ENCODE data around the gene ACTR8. TPM values are rescaled to one million over a fixed set of nuclear protein-coding genes. Genes with fewer than 3 reads are reported as not detected.

Gene ACTR8
- total and polyA plus RNA-seq, 2 of the 13 experiments (the other 11 are each of a cell fraction or from before 2014, with no cell fraction given), result 15.5 to 29.0 TPM

GRCh38 chr3:53881691-53882593 lies at the start of gene ACTR8 (continued):
- TF ChIP-seq, protein P1, sequence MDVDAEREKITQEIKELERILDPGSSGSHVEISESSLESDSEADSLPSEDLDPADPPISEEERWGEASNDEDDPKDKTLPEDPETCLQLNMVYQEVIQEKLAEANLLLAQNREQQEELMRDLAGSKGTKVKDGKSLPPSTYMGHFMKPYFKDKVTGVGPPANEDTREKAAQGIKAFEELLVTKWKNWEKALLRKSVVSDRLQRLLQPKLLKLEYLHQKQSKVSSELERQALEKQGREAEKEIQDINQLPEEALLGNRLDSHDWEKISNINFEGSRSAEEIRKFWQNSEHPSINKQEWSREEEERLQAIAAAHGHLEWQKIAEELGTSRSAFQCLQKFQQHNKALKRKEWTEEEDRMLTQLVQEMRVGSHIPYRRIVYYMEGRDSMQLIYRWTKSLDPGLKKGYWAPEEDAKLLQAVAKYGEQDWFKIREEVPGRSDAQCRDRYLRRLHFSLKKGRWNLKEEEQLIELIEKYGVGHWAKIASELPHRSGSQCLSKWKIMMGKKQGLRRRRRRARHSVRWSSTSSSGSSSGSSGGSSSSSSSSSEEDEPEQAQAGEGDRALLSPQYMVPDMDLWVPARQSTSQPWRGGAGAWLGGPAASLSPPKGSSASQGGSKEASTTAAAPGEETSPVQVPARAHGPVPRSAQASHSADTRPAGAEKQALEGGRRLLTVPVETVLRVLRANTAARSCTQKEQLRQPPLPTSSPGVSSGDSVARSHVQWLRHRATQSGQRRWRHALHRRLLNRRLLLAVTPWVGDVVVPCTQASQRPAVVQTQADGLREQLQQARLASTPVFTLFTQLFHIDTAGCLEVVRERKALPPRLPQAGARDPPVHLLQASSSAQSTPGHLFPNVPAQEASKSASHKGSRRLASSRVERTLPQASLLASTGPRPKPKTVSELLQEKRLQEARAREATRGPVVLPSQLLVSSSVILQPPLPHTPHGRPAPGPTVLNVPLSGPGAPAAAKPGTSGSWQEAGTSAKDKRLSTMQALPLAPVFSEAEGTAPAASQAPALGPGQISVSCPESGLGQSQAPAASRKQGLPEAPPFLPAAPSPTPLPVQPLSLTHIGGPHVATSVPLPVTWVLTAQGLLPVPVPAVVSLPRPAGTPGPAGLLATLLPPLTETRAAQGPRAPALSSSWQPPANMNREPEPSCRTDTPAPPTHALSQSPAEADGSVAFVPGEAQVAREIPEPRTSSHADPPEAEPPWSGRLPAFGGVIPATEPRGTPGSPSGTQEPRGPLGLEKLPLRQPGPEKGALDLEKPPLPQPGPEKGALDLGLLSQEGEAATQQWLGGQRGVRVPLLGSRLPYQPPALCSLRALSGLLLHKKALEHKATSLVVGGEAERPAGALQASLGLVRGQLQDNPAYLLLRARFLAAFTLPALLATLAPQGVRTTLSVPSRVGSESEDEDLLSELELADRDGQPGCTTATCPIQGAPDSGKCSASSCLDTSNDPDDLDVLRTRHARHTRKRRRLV (CRISPR knock-in tag; IDR thresholded peaks at IDR 0.05), result no peak
- no peak for TF ChIP-seq ZNF510 (CRISPR knock-in tag; IDR thresholded peaks at IDR 0.05; ENCODE audit: low read depth)
- TF ChIP-seq KLF11 (CRISPR knock-in tag; IDR thresholded peaks at IDR 0.05), result no peak; the same call in 1 of the 2 replicates
- no peak for TF ChIP-seq KLF9 (CRISPR knock-in tag; IDR thresholded peaks at IDR 0.05; ENCODE audit: low read depth)
- TF ChIP-seq ZNF121 (CRISPR knock-in tag; IDR thresholded peaks at IDR 0.05), result peak; percentile 26; the same call in 1 of the 2 replicates
- peak; percentile 89 for TF ChIP-seq KMT2B (CRISPR knock-in tag; IDR thresholded peaks at IDR 0.05)
- TF ChIP-seq MLX (CRISPR knock-in tag; IDR thresholded peaks at IDR 0.05), result no peak
- no peak for TF ChIP-seq ZNF773 (CRISPR knock-in tag; IDR thresholded peaks at IDR 0.05; ENCODE audit: borderline replicate concordance)
- TF ChIP-seq MEIS2 (CRISPR knock-in tag; IDR thresholded peaks at IDR 0.05), result peak; percentile 48; the same call in 1 of the 2 replicates
- TF ChIP-seq LBX2 (CRISPR knock-in tag; IDR thresholded peaks at IDR 0.05; ENCODE audit: borderline replicate concordance), result no peak; the same call in 1 of the 2 replicates
- no peak for TF ChIP-seq ZKSCAN5 (CRISPR knock-in tag; IDR thresholded peaks at IDR 0.05)
- 0 out of 2 replicates have a peak, but pooled peaks have one; percentile 35 for TF ChIP-seq IRF1 (CRISPR knock-in tag; IDR thresholded peaks at IDR 0.05; ENCODE audit: low read depth)
- peak; percentile 87; the same call in 1 of the 2 replicates for TF ChIP-seq THAP7 (CRISPR knock-in tag; IDR thresholded peaks at IDR 0.05)
- TF ChIP-seq ADNP (CRISPR knock-in tag; IDR thresholded peaks at IDR 0.05), result no peak
- TF ChIP-seq PAX8 (CRISPR knock-in tag; IDR thresholded peaks at IDR 0.05; ENCODE audit: borderline replicate concordance), result peak; percentile 73; the same call in 1 of the 2 replicates
- TF ChIP-seq ZNF674 (CRISPR knock-in tag; IDR thresholded peaks at IDR 0.05; ENCODE audit: low read depth), result no peak
- TF ChIP-seq EEA1 (CRISPR knock-in tag; IDR thresholded peaks at IDR 0.05; ENCODE audit: borderline replicate concordance), result no peak
- TF ChIP-seq CTCF (CRISPR knock-in tag; IDR thresholded peaks at IDR 0.05), result peak; percentile 56
- peak; percentile 54; the same call in 1 of the 2 replicates for TF ChIP-seq THYN1 (CRISPR knock-in tag; IDR thresholded peaks at IDR 0.05; ENCODE audit: borderline replicate concordance, low read depth)

Data from HepG2 (cell line).